Measurements from ENCODE around the gene NMNAT2. TPM values are rescaled to one million over a fixed set of nuclear protein-coding genes. Genes with fewer than 3 reads are reported as not detected.

Gene NMNAT2
- total RNA-seq, 1 experiment from 2014 or later: 0.17 TPM

DNA sequence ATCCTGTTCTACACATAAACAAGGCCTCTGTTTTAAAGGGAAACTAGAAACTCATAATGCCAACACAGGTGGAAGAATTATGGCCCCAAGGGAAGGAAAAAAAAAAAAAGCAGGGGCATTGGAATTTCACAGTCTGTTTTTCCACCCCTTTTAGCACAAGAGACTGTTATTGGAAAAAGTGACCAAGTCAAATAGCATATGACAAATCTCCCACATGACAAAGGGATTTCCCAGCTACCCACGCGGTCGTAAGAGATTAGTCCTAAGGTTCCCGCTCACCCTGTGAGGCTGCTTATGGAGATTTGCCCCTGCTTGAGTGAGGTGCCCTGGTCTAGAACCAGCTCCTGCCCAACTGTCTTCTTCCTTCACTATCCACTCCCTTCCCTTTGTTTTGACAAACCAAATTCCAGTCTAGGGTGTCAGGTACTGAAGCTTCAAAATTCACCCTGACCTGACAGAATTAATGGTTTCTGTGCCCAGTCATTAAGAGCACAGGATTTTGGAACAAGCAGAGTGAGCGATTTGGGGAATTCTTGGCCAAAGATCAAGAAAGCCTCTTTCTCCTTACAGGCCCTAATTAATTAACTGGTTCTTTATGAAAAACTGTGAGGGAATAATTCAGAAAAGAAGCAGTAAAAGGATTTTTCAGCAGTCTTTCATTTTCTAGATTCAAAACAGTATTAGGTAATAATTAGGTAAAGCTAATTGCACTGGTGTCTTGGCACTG, 107.3 kb downstream of the NMNAT2 start:
- CTCF ChIA-PET: no interaction called here

DNA sequence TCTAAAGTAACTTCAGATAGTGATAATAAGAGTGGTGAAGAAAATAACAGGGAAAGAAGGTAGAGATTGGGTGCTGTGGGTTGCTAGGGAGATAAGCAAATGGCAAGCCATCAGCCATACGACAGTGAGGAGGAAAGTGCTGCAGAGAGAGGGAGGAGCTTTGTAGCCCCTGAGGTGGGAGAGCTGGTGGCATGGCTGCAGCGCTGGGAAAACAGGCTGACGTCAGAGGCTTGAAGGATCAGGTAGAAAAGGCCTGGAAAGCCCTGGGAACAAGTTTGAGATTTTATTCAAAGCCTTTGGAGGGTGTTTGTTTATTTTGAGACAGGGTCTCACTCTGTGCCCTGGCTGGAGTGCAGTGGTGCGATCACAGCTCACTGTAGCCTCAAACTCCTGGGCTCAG, 109.5 kb downstream of the NMNAT2 start:
- TF ChIP-seq, protein P1, sequence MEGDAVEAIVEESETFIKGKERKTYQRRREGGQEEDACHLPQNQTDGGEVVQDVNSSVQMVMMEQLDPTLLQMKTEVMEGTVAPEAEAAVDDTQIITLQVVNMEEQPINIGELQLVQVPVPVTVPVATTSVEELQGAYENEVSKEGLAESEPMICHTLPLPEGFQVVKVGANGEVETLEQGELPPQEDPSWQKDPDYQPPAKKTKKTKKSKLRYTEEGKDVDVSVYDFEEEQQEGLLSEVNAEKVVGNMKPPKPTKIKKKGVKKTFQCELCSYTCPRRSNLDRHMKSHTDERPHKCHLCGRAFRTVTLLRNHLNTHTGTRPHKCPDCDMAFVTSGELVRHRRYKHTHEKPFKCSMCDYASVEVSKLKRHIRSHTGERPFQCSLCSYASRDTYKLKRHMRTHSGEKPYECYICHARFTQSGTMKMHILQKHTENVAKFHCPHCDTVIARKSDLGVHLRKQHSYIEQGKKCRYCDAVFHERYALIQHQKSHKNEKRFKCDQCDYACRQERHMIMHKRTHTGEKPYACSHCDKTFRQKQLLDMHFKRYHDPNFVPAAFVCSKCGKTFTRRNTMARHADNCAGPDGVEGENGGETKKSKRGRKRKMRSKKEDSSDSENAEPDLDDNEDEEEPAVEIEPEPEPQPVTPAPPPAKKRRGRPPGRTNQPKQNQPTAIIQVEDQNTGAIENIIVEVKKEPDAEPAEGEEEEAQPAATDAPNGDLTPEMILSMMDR (conservative IDR thresholded peaks at IDR 0.05; ENCODE audit: low read depth, low read length): no peak
- no peak for TF ChIP-seq EZH2 (IDR thresholded peaks at IDR 0.05; ENCODE audit: borderline replicate concordance, low read depth, low read length, poor library complexity, severe bottlenecking)
- no peak overlapping the region for H3K27ac ChIP-seq (ENCODE audit: low read depth, low read length, poor library complexity, severe bottlenecking)
- no peaks in the 10 kb centered on the region for H3K9me3 ChIP-seq (ENCODE audit: low read depth, low read length, poor library complexity, severe bottlenecking)
- no peaks in the 10 kb centered on the region for H3K27me3 ChIP-seq (replicated peaks; ENCODE audit: insufficient read depth, low read depth, low read length, poor library complexity)
- no TSS peak for BruUV-seq (replicated peaks)
- H3K36me3 ChIP-seq (ENCODE audit: insufficient read depth, low read length, poor library complexity, severe bottlenecking): no peaks in the 10 kb centered on the region
- CTCF ChIA-PET: no interaction called here
- POLR2A ChIA-PET (ENCODE audit: low non-redundant PET): no interaction called here
- no peak overlapping the region for H3K4me3 ChIP-seq (ENCODE audit: low read depth, low read length, poor library complexity, severe bottlenecking)
- no peak for DNase-seq (ENCODE audit: low spot score)
- intact Hi-C loops (cut with micrococcal nuclease; ENCODE audit: unreplicated experiment): no loop called here
- H3K4me1 ChIP-seq (ENCODE audit: insufficient read depth, low read length, poor library complexity, severe bottlenecking): no peaks in the 10 kb centered on the region

More for the DNA sequence above, 107.3 kb downstream of the NMNAT2 start:
- Histone ChIP-seq H3K36me3 (ENCODE audit: insufficient read depth, low read length, poor library complexity, severe bottlenecking) (no peaks in the 10 kb centered on the region), H3K4me3 (ENCODE audit: low read depth, low read length, poor library complexity, severe bottlenecking) (no peak overlapping the region), H3K9me3 (ENCODE audit: low read depth, low read length, poor library complexity, severe bottlenecking) (no peaks in the 10 kb centered on the region), H3K4me1 (ENCODE audit: insufficient read depth, low read length, poor library complexity, severe bottlenecking) (no peaks in the 10 kb centered on the region), H3K27ac (ENCODE audit: low read depth, low read length, poor library complexity, severe bottlenecking) (no peak overlapping the region), H3K27me3 (replicated peaks; ENCODE audit: insufficient read depth, low read depth, low read length, poor library complexity) (no peaks in the 10 kb centered on the region)
- POLR2A ChIA-PET (ENCODE audit: low non-redundant PET): no interaction called here
- no TSS peak for BruUV-seq (replicated peaks)
- DNase-seq (ENCODE audit: low spot score): no peak
- intact Hi-C loops (cut with micrococcal nuclease; ENCODE audit: unreplicated experiment): no loop called here
- TF ChIP-seq, protein P1 (conservative IDR thresholded peaks at IDR 0.05; ENCODE audit: low read depth, low read length): no peak
- TF ChIP-seq EZH2 (IDR thresholded peaks at IDR 0.05; ENCODE audit: borderline replicate concordance, low read depth, low read length, poor library complexity, severe bottlenecking): no peak

DNA sequence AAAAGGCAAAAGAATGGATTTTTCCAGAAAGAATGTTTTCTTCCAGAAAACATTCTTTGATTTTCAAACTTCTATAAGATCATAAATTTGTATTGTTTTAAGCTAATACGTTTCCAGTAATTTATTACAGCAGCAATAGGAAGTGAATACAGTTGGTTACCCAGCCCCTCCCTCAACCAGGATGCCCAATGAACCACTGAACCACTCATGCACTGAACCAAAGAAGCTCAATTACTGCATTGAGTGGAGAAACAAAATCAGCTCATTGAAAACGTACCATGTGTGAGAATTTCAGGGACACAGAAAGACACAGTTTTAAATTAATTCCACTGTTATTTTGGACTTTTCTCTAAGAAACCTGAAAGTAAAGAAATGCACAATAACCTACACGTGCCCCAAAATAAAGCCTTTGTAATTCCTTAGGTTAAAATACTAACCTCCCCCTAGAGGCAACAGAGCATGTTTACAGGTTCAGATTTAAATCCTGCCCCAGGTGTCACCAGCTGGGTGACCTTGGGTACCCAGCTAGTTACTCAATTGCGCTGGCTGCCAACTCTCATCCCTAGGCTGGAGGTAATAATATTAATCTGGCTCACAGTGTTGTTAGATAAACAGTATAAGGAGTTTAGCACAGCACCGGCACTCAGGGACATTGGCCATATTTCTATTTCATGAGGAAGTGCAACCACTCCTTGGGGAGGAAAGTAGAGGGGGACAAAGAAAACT, 111.7 kb downstream of the NMNAT2 start:
- POLR2A ChIA-PET (ENCODE audit: low non-redundant PET): no interaction called here
- intact Hi-C loops (cut with micrococcal nuclease; ENCODE audit: unreplicated experiment): no loop called here

More for the DNA sequence above, 111.7 kb downstream of the NMNAT2 start:
- Histone ChIP-seq H3K4me1 (ENCODE audit: insufficient read depth, low read length, poor library complexity, severe bottlenecking) (no peaks in the 10 kb centered on the region), H3K36me3 (ENCODE audit: insufficient read depth, low read length, poor library complexity, severe bottlenecking) (no peaks in the 10 kb centered on the region), H3K9me3 (ENCODE audit: low read depth, low read length, poor library complexity, severe bottlenecking) (no peaks in the 10 kb centered on the region), H3K4me3 (ENCODE audit: low read depth, low read length, poor library complexity, severe bottlenecking) (no peak overlapping the region), H3K27ac (ENCODE audit: low read depth, low read length, poor library complexity, severe bottlenecking) (no peak overlapping the region), H3K27me3 (replicated peaks; ENCODE audit: insufficient read depth, low read depth, low read length, poor library complexity) (no peaks in the 10 kb centered on the region)
- DNase-seq (ENCODE audit: low spot score): peak; percentile 30
- TF ChIP-seq, protein P1 (conservative IDR thresholded peaks at IDR 0.05; ENCODE audit: low read depth, low read length): peak; percentile 41; the same call in 1 of the 2 replicates
- no peak for TF ChIP-seq EZH2 (IDR thresholded peaks at IDR 0.05; ENCODE audit: borderline replicate concordance, low read depth, low read length, poor library complexity, severe bottlenecking)
- no TSS peak for BruUV-seq (replicated peaks)
- CTCF ChIA-PET: interaction anchor here (1.0 kb wide), 1 partner anchor 344 kb away, joined by 3 read pairs; no protein-coding TSS in a partner anchor
